ENCODE measurements around the gene NBAS. TPM values are rescaled to one million over a fixed set of nuclear protein-coding genes. Genes with fewer than 3 reads are reported as not detected.

The NBAS gene
- polyA plus RNA-seq, 2 of the 4 experiments (the other 2 are of a cell fraction) = 16.7 to 34.9 TPM

DNA sequence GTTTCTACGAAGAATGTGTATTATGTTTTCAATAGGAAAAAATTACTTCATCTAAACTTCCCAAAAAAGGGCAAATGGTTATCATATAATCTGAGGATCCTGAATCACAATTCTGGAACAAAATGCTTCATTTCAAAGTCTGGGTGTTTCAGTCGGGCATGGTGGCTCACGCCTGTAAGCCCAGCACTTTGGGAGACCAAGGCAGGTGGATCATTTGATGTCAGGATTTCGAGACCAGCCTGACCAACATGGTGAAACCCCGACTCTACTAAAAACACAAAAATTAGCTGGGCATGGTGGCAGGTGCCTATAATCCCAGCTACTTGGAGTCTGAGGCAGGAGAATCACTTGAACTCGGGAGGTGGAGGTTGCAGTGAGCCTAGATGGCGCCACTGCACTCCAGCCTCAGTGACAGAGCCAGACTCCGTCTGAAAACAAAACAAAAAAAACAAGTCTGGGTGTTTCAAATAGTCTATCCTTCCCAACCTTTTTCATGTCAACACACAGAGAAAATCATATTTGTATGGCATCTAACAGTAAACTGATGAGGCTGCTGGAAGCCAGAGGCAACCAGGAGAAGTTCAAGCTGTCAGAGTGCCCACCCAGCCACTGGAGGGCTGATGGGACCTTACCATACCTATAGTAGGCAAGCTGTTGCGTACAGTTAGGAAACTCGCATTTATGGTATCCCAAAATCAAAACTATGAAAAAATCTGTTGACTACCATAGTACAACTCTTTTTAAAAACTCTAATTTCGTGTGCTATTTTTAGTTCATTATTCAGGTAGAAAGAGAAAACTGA lies 14.6 kb downstream of the NBAS start:
- Histone ChIP-seq H3K9me3 (no peaks in the 10 kb centered on the region), H3K4me1 (no peaks in the 10 kb centered on the region), H3K27ac (no peak overlapping the region), H3K4me2 (no peak overlapping the region), H3K4me3 (no peak overlapping the region)
- ATAC-seq (peak in 1 of 2 experiments; percentile 75; a peak in 4 of 6 replicates), DNase-seq (ENCODE audit: low read depth in 1 of 2, low spot score in 1 of 2) (no peak), FAIRE-seq (no peak)
- POLR2A ChIA-PET = no interaction called here
- TF ChIP-seq ZSCAN20 (CRISPR knock-in tag; IDR thresholded peaks at IDR 0.05) (no peak), KDM1A (IDR thresholded peaks at IDR 0.05; ENCODE audit: low read depth) (no peak), EHMT2 (IDR thresholded peaks at IDR 0.05; ENCODE audit: low read depth) (no peak)
- TF ChIP-seq, protein P1, sequence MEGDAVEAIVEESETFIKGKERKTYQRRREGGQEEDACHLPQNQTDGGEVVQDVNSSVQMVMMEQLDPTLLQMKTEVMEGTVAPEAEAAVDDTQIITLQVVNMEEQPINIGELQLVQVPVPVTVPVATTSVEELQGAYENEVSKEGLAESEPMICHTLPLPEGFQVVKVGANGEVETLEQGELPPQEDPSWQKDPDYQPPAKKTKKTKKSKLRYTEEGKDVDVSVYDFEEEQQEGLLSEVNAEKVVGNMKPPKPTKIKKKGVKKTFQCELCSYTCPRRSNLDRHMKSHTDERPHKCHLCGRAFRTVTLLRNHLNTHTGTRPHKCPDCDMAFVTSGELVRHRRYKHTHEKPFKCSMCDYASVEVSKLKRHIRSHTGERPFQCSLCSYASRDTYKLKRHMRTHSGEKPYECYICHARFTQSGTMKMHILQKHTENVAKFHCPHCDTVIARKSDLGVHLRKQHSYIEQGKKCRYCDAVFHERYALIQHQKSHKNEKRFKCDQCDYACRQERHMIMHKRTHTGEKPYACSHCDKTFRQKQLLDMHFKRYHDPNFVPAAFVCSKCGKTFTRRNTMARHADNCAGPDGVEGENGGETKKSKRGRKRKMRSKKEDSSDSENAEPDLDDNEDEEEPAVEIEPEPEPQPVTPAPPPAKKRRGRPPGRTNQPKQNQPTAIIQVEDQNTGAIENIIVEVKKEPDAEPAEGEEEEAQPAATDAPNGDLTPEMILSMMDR (IDR thresholded peaks at IDR 0.05) = peak; percentile 62
- CTCF ChIA-PET = interaction anchor here (0.8 to 3.9 kb wide), 11 partner anchors 8 to 312 kb away, joined by 3 to 28 read pairs (median 5); partner anchors contain the start of gene NBAS
- WGBS (ENCODE audit: missing lambda C conversion rate) = 80% methylated on average over 11 of the region's 11 CpGs

DNA sequence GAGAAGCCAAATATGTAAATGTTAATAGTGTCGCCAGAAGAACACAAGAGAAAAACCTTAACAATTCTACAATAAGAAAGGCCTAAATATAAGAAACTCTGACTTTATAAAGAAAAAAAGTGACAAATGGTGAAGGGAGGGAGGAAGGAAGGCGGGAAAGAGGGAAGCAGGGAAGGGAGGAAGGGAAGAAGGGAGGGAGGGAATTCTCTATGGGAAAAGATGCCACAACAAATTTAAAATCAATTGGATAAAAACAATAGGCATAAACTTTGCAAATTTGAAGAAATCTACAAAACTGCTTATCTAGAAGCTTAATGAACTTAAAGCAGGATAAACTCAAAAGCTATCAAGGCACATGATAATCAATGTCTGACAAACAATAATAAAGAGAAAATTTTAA lies 16.9 kb downstream of the NBAS start:
- CTCF ChIA-PET = interaction anchor here (0.7 kb wide), 1 partner anchor 16 kb away, joined by 3 read pairs; no protein-coding TSS in a partner anchor
- POLR2A ChIA-PET = no interaction called here
- TF ChIP-seq CBX2 (IDR thresholded peaks at IDR 0.05; ENCODE audit: borderline replicate concordance, low read depth) = no peak
- TF ChIP-seq HEYL (CRISPR knock-in tag; IDR thresholded peaks at IDR 0.05) = no peak
- no peak for TF ChIP-seq JUNB (IDR thresholded peaks at IDR 0.05)
- no peak for TF ChIP-seq NR3C1 (IDR thresholded peaks at IDR 0.05)
- no peak for TF ChIP-seq BHLHE40 (IDR thresholded peaks at IDR 0.05; ENCODE audit: low read depth, low read length)
- TF ChIP-seq SMC3 (IDR thresholded peaks at IDR 0.05) = no peak
- TF ChIP-seq, protein P2, sequence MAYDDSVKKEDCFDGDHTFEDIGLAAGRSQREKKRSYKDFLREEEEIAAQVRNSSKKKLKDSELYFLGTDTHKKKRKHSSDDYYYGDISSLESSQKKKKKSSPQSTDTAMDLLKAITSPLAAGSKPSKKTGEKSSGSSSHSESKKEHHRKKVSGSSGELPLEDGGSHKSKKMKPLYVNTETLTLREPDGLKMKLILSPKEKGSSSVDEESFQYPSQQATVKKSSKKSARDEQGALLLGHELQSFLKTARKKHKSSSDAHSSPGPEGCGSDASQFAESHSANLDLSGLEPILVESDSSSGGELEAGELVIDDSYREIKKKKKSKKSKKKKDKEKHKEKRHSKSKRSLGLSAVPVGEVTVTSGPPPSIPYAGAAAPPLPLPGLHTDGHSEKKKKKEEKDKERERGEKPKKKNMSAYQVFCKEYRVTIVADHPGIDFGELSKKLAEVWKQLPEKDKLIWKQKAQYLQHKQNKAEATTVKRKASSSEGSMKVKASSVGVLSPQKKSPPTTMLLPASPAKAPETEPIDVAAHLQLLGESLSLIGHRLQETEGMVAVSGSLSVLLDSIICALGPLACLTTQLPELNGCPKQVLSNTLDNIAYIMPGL (CRISPR knock-in tag; IDR thresholded peaks at IDR 0.05; ENCODE audit: borderline replicate concordance) = no peak
- TF ChIP-seq HDAC2 (IDR thresholded peaks at IDR 0.05) = no peak
- TF ChIP-seq SREBF2 (IDR thresholded peaks at IDR 0.05) = no peak
- TF ChIP-seq TP53 (CRISPR knock-in tag; IDR thresholded peaks at IDR 0.05) = no peak
- TF ChIP-seq NFE2L2 (conservative IDR thresholded peaks at IDR 0.05; ENCODE audit: low read length) = no peak
- H3K9me3 ChIP-seq = no peaks in the 10 kb centered on the region
- H3K4me1 ChIP-seq = no peaks in the 10 kb centered on the region
- no peak for ATAC-seq
- no peak overlapping the region for H3K27ac ChIP-seq
- WGBS (ENCODE audit: missing lambda C conversion rate) = 84% methylated on average over 2 of the region's 2 CpGs
- H3K4me3 ChIP-seq = no peak overlapping the region
- DNase-seq (ENCODE audit: low read depth in 1 of 2, low spot score in 1 of 2) = no peak
- FAIRE-seq = no peak
- H3K4me2 ChIP-seq = no peak overlapping the region

GRCh38 chr2:15543541-15543940 lies 17.6 kb downstream of the NBAS start:
- ATAC-seq (no peak), DNase-seq (ENCODE audit: low read depth in 1 of 2, low spot score in 1 of 2) (no peak), FAIRE-seq (no peak)
- H3K4me3 ChIP-seq = no peak overlapping the region
- CTCF ChIA-PET = no interaction called here
- H3K9me3 ChIP-seq = no peaks in the 10 kb centered on the region
- no peaks in the 10 kb centered on the region for H3K4me1 ChIP-seq
- no peak overlapping the region for H3K4me2 ChIP-seq
- TF ChIP-seq RFX5 (IDR thresholded peaks at IDR 0.05) (no peak), EHMT2 (IDR thresholded peaks at IDR 0.05; ENCODE audit: low read depth) (no peak), HOXB13 (CRISPR knock-in tag; IDR thresholded peaks at IDR 0.05; ENCODE audit: low read depth) (no peak), RARB (CRISPR knock-in tag; IDR thresholded peaks at IDR 0.05) (no peak), CHD4 (IDR thresholded peaks at IDR 0.05; ENCODE audit: borderline replicate concordance) (no peak), JUN (IDR thresholded peaks at IDR 0.05) (no peak), CEBPB (IDR thresholded peaks at IDR 0.05) (no peak), KDM5A (IDR thresholded peaks at IDR 0.05) (no peak), PHF8 (IDR thresholded peaks at IDR 0.05; ENCODE audit: borderline replicate concordance, low read depth) (no peak), USF2 (IDR thresholded peaks at IDR 0.05) (no peak)
- TF ChIP-seq, protein P3, sequence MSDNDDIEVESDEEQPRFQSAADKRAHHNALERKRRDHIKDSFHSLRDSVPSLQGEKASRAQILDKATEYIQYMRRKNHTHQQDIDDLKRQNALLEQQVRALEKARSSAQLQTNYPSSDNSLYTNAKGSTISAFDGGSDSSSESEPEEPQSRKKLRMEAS (IDR thresholded peaks at IDR 0.05) = no peak
- POLR2A ChIA-PET = no interaction called here
- 81% methylated on average over 6 of the region's 6 CpGs for WGBS (ENCODE audit: missing lambda C conversion rate)
- no peak overlapping the region for H3K27ac ChIP-seq

Data from A549 (cell line).